Measurements from ENCODE around the gene SAV1.

The SAV1 gene

DNA sequence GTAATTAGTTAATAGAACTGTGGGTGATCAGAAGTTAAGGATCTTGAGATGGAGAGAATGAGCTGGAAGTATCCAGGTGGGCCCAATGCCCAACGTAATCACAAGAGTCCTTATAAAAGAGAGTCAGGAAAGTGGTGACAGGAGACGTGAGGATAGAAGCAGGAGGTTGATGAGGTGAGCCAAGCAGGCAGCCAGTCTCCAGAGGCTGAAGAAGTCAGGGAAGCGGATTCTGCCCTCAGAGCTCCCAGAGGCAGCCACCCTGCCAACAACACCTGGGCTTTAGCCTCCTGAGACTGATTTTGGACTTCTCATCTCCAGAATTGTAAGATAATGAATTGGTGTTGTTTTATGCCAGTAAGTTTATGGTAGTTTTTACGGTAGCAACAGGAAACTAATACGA is 10.1 kb upstream of the SAV1 start:
- H3K27ac ChIP-seq: no peak overlapping the region
- no peaks in the 10 kb centered on the region for H3K9me3 ChIP-seq
- TF ChIP-seq, protein P1, sequence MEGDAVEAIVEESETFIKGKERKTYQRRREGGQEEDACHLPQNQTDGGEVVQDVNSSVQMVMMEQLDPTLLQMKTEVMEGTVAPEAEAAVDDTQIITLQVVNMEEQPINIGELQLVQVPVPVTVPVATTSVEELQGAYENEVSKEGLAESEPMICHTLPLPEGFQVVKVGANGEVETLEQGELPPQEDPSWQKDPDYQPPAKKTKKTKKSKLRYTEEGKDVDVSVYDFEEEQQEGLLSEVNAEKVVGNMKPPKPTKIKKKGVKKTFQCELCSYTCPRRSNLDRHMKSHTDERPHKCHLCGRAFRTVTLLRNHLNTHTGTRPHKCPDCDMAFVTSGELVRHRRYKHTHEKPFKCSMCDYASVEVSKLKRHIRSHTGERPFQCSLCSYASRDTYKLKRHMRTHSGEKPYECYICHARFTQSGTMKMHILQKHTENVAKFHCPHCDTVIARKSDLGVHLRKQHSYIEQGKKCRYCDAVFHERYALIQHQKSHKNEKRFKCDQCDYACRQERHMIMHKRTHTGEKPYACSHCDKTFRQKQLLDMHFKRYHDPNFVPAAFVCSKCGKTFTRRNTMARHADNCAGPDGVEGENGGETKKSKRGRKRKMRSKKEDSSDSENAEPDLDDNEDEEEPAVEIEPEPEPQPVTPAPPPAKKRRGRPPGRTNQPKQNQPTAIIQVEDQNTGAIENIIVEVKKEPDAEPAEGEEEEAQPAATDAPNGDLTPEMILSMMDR (IDR thresholded peaks at IDR 0.05): no peak
- no peak overlapping the region for H3K4me3 ChIP-seq (ENCODE audit: low read depth in 1 of 2, low read length in 1 of 2)
- H3K36me3 ChIP-seq: no peaks in the 10 kb centered on the region
- H3K27me3 ChIP-seq: no peaks in the 10 kb centered on the region
- peaks cover 0 to 10% of the 10 kb centered on the region in 2 experiments for H3K4me1 ChIP-seq (ENCODE audit: control insufficient read depth in 1 of 2, insufficient read depth in 1 of 2, low read depth in 1 of 2, low read length in 1 of 2)

- Histone ChIP-seq H3K27ac (no peak overlapping the region), H3K36me3 (no peaks in the 10 kb centered on the region), H3K9me3 (no peaks in the 10 kb centered on the region), H3K4me3 (ENCODE audit: low read depth in 1 of 2, low read length in 1 of 2) (no peak overlapping the region), H3K4me1 (ENCODE audit: control insufficient read depth in 1 of 2, insufficient read depth in 1 of 2, low read depth in 1 of 2, low read length in 1 of 2) (peaks cover 0 to 10% of the 10 kb centered on the region in 2 experiments), H3K27me3 (no peaks in the 10 kb centered on the region)
- TF ChIP-seq, protein P1 (IDR thresholded peaks at IDR 0.05): no peak
Measured at GRCh38 chr14:50677527-50678063, 9.5 kb upstream of the SAV1 start.

- H3K4me1 ChIP-seq (ENCODE audit: control insufficient read depth in 1 of 2, insufficient read depth in 1 of 2, low read depth in 1 of 2, low read length in 1 of 2): peaks cover 0 to 10% of the 10 kb centered on the region in 2 experiments
- TF ChIP-seq, protein P1 (IDR thresholded peaks at IDR 0.05): no peak
- H3K36me3 ChIP-seq: no peaks in the 10 kb centered on the region
- no peaks in the 10 kb centered on the region for H3K27me3 ChIP-seq
- no peak overlapping the region for H3K4me3 ChIP-seq (ENCODE audit: low read depth in 1 of 2, low read length in 1 of 2)
- no peaks in the 10 kb centered on the region for H3K9me3 ChIP-seq
- H3K27ac ChIP-seq: no peak overlapping the region
Measured at GRCh38 chr14:50676814-50677516, 8.9 kb upstream of the SAV1 start.

DNA sequence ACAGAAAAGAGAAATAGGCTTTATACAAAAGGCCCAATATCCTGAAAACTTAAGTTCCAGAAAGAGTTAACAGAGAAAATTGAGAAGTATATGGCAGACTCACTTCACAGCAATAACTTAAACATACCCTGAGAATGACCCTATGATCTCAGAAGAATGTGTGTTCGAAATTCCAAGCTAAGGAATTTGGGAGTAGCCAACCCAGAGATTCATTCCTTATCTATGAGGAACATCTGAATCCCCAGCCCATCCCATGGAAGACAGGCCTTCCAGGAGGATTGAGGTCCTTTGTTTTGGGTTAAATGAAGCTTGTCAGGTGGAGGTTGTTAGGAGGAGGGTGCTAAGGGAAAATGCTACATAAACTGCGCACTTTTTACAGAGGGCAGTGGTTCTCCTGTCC is 7.5 kb upstream of the SAV1 start:
- H3K36me3 ChIP-seq: no peaks in the 10 kb centered on the region
- peaks cover 0 to 10% of the 10 kb centered on the region in 2 experiments for H3K4me1 ChIP-seq (ENCODE audit: control insufficient read depth in 1 of 2, insufficient read depth in 1 of 2, low read depth in 1 of 2, low read length in 1 of 2)
- TF ChIP-seq, protein P1 (IDR thresholded peaks at IDR 0.05): no peak
- peaks cover 2% of the 10 kb centered on the region for H3K27me3 ChIP-seq
- H3K9me3 ChIP-seq: no peaks in the 10 kb centered on the region
- no peak overlapping the region for H3K4me3 ChIP-seq (ENCODE audit: low read depth in 1 of 2, low read length in 1 of 2)
- no peak overlapping the region for H3K27ac ChIP-seq

- no peaks in the 10 kb centered on the region for H3K36me3 ChIP-seq
- TF ChIP-seq, protein P1 (IDR thresholded peaks at IDR 0.05): no peak
- H3K27me3 ChIP-seq: peaks cover 34% of the 10 kb centered on the region
- H3K4me3 ChIP-seq (ENCODE audit: low read depth in 1 of 2, low read length in 1 of 2): no peak overlapping the region
- H3K4me1 ChIP-seq (ENCODE audit: control insufficient read depth in 1 of 2, insufficient read depth in 1 of 2, low read depth in 1 of 2, low read length in 1 of 2): peaks cover 14 to 21% of the 10 kb centered on the region in 2 experiments
- H3K9me3 ChIP-seq: no peaks in the 10 kb centered on the region
- no peak overlapping the region for H3K27ac ChIP-seq
Measured at GRCh38 chr14:50670866-50671256, 2.8 kb upstream of the SAV1 start.
